Cardiac muscle cell (in vitro differentiated cells and primary cell): Measurements from ENCODE around the gene TMEM139. TPM values are rescaled to one million over a fixed set of nuclear protein-coding genes. Genes with fewer than 3 reads are reported as not detected.

Experiments used
- DNase-seq, 2 donors: peaks; one replicate each; pipeline versions ENCODE4 v3.0.0 to v3.0.0-alpha.2; 2010 to 2017; ENCODE audit warnings: low read depth in 1 of 2, low spot score in 1 of 2
- H3K27ac ChIP-seq: fragments of 200-600 bp; sonication (generic); 2 replicates; pipeline ENCODE4 v1.5.1; 2016
- H3K27me3 ChIP-seq: fragments of 200-600 bp; sonication (generic); 2 replicates; pipeline ENCODE4 v1.6.0; 2016; ENCODE audit warnings: control low read depth
- H3K36me3 ChIP-seq: fragments of 200-600 bp; sonication (generic); 2 replicates; pipeline ENCODE4 v1.5.1; 2016; ENCODE audit warnings: control low read depth
- H3K4me1 ChIP-seq: fragments of 200-600 bp; sonication (generic); 2 replicates; pipeline ENCODE4 v1.8.1; 2017; ENCODE audit warnings: low read depth, mild to moderate bottlenecking, mixed run types
- H3K4me3 ChIP-seq: fragments of 200-600 bp; sonication (generic); 2 replicates; pipeline ENCODE4 v1.5.1; 2016; ENCODE audit warnings: mild to moderate bottlenecking
- H3K9me3 ChIP-seq: fragments of 200-600 bp; sonication (generic); 2 replicates; pipeline ENCODE4 v1.5.1; 2017; ENCODE audit warnings: low read depth, mild to moderate bottlenecking, control low read depth
- CTCF ChIP-seq: IDR thresholded peaks from 2 replicates; pipeline ENCODE4 v1.5.1; 2012; ENCODE audit warnings: low read depth, mild to moderate bottlenecking, low read length
- polyA plus RNA-seq: library from polyadenylated mRNA; unstranded; fragments of >200 nt; fragmentation: Nextera tagmentation; extraction: Ambion mirVana; gene quantifications from 2 replicates; pipeline ENCODE4 v1.2.1, GENCODE V29; 2016
- total RNA-seq: library from RNA; depleted of rRNA; stranded (reverse); fragments of >200 nt; gene quantifications from 2 replicates; pipeline ENCODE4 v1.2.3, GENCODE V29; 2016

TMEM139 gene
- total and polyA plus RNA-seq, 2 experiments from 2014 or later, result 0.69 to 2.0 TPM

- Histone ChIP-seq H3K4me3 (no peak overlapping the region), H3K27me3 (no peaks in the 10 kb centered on the region), H3K27ac (no peak overlapping the region), H3K36me3 (no peaks in the 10 kb centered on the region), H3K4me1 (no peaks in the 10 kb centered on the region), H3K9me3 (no peaks in the 10 kb centered on the region)
- DNase-seq, result no peak
- no peak for TF ChIP-seq CTCF
Measured at GRCh38 chr7:143280566-143280965, 4.2 kb upstream of the TMEM139 start.

- no peaks in the 10 kb centered on the region for H3K4me1 ChIP-seq
- H3K27me3 ChIP-seq, result no peaks in the 10 kb centered on the region
- H3K4me3 ChIP-seq, result no peak overlapping the region
- no peak for DNase-seq
- no peak overlapping the region for H3K27ac ChIP-seq
- TF ChIP-seq CTCF, result no peak
- no peaks in the 10 kb centered on the region for H3K36me3 ChIP-seq
- no peaks in the 10 kb centered on the region for H3K9me3 ChIP-seq
Measured at GRCh38 chr7:143281529-143281928, 3.2 kb upstream of the TMEM139 start.

GRCh38 chr7:143282124-143282523 is 2.6 kb upstream of the TMEM139 start:
- H3K9me3 ChIP-seq, result no peaks in the 10 kb centered on the region
- no peaks in the 10 kb centered on the region for H3K27me3 ChIP-seq
- H3K4me1 ChIP-seq, result no peaks in the 10 kb centered on the region
- no peak overlapping the region for H3K4me3 ChIP-seq
- no peak for DNase-seq
- H3K27ac ChIP-seq, result no peak overlapping the region
- H3K36me3 ChIP-seq, result no peaks in the 10 kb centered on the region
- no peak for TF ChIP-seq CTCF

GRCh38 chr7:143283381-143283780 is 1.4 kb upstream of the TMEM139 start:
- H3K27me3 ChIP-seq, result no peaks in the 10 kb centered on the region
- no peaks in the 10 kb centered on the region for H3K9me3 ChIP-seq
- no peak for DNase-seq
- no peak for TF ChIP-seq CTCF
- no peak overlapping the region for H3K27ac ChIP-seq
- H3K4me3 ChIP-seq, result no peak overlapping the region
- H3K36me3 ChIP-seq, result no peaks in the 10 kb centered on the region
- no peaks in the 10 kb centered on the region for H3K4me1 ChIP-seq

- Histone ChIP-seq H3K4me3 (no peak overlapping the region), H3K9me3 (no peaks in the 10 kb centered on the region), H3K4me1 (peaks cover 3% of the 10 kb centered on the region), H3K36me3 (no peaks in the 10 kb centered on the region), H3K27me3 (no peaks in the 10 kb centered on the region), H3K27ac (no peak overlapping the region)
- TF ChIP-seq CTCF, result no peak
- no peak for DNase-seq
Measured at GRCh38 chr7:143285470-143285778, 666 bp downstream of the TMEM139 start.

GRCh38 chr7:143285806-143286521 is 1.2 kb downstream of the TMEM139 start:
- H3K4me3 ChIP-seq, result no peak overlapping the region
- no peak for DNase-seq

More at GRCh38 chr7:143285806-143286521, 1.2 kb downstream of the TMEM139 start:
- H3K27me3 ChIP-seq, result no peaks in the 10 kb centered on the region
- H3K4me1 ChIP-seq, result peaks cover 3% of the 10 kb centered on the region
- H3K9me3 ChIP-seq, result no peaks in the 10 kb centered on the region
- H3K36me3 ChIP-seq, result no peaks in the 10 kb centered on the region
- H3K27ac ChIP-seq, result no peak overlapping the region
- no peak for TF ChIP-seq CTCF
